Left renal pelvis (tissue), 4 donors: ENCODE data around the gene ATP6V0E1. TPM values are rescaled to one million over a fixed set of nuclear protein-coding genes. Genes with fewer than 3 reads are reported as not detected.
"Not testable (repeated sequence)": the region's sequence is repeated elsewhere in the genome, so short reads cannot be mapped to it uniquely, and the experiment has no call there.

Experiments
- DNase-seq, 4 donors: peaks; one replicate each; pipeline ENCODE4 v3.0.0-alpha.2; 2013; ENCODE audit warnings: low read depth in 4 of 4, low spot score in 3 of 4
- polyA plus RNA-seq, 4 donors: library from polyadenylated mRNA; unstranded; fragments of 120-200 nt; gene quantifications; one replicate each; pipeline ENCODE4 v1.2.1, GENCODE V29; 2013; ENCODE audit not compliant: insufficient read length in 4 of 4

Gene ATP6V0E1
- polyA plus RNA-seq, 4 donors: 162 to 251 (median 214) TPM

GRCh38 chr5:173001229-173001841 lies 17.8 kb downstream of the ATP6V0E1 start:
- DNase-seq: no peak

DNA sequence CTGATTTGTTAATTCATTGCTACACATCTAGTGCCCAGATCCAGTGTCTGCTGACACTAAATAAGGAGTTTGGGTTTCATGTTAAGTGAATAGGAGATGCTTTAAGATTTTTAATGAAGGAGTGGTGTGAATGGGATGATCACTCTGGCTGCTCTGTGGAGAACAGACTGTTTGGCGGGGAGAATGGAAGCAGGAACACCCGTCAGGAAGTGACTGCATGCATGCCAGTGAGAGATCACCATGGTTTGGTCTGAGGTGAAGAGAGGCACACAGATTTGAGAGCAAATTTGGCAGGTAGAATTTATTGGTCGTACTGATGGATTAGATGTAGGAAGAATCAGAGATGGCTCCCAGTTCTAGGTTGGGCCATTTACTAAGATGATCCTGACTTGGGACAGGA lies 19.8 kb downstream of the ATP6V0E1 start:
- no peak for DNase-seq

DNA sequence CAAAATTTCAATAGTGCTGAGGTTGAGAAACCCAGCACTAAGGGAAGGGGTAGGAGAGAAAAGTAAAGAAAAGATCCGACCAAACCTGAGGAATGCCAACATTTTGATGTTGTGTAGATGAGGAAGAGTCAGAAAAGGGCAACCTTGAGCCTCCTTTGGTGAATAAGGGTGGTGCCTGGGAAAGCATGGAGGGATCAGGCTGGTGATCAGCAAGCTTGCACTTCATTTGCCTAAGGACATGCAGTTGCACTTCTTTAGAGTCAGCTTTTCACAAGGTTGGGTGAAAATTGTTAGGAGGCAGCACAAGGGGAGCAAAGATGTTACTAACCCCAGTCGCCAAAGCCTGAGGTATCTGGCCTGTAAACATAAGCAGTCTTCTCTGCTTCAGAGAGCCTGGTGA lies 20.4 kb downstream of the ATP6V0E1 start:
- no peak for DNase-seq

- no peak for DNase-seq
Measured at GRCh38 chr5:173004447-173004846, 20.9 kb downstream of the ATP6V0E1 start.

DNA sequence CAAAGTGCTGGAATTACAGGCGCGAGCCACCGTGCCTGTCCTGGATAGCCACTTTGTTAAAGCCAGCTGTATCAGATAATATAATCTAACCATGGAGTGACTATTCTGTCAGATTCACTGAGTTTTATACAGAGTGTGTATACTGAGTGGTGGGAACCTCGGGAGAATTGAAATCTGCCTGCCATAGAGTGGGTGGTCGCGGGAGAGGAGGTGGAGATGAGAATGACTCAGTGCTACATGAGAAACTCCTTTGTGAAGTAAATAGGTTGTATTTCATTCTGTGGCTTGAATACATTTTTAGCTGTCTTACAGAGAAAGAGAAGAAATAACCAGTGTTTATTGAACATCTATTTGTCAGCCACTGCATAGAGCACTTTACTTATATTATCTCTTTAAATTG lies 26.4 kb downstream of the ATP6V0E1 start:
- DNase-seq: no peak

- DNase-seq: peak in 1 of 4 donors; percentile 24
Measured at GRCh38 chr5:173010547-173011464, 27.2 kb downstream of the ATP6V0E1 start.

DNA sequence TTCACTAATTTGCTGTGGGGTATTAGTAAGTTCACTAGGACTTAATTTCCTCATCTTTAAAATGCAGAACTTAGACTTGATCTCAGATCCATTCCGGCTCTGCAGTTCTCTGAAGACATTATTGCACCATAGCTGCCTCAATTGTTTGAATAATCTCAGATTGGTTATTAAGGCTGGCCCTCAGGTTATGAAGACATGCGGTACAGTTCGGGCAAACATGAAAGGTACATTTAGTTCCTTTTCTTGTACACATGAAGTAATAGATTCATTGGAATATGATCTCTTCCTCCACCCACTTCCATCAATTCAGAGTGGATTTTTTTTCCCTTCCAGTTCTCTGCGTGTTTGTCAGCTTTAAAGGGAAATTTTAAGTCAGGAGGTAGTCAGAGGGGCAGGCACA lies 28.0 kb downstream of the ATP6V0E1 start:
- DNase-seq: no peak

- no peak for DNase-seq
Measured at GRCh38 chr5:173012882-173013281, 29.3 kb downstream of the ATP6V0E1 start.

DNA sequence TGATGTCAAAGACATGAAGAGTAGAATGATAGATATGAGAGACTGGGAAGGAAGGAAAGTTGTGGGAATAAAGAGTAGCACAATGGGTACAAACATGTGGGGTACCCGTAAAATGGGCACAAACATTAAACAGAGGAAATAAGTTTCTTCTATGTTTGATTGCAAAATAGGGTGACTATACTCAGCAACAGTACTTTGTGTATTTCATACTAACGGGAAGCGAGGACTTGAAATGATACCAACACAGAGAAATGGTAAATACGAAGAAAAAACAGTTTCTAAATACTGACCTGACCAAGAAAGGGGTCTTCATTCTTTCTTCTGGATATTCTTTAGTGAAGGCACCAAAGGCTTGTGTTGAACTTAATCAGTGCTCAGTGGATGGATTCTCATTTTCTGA lies 31.1 kb downstream of the ATP6V0E1 start:
- no peak for DNase-seq

DNA sequence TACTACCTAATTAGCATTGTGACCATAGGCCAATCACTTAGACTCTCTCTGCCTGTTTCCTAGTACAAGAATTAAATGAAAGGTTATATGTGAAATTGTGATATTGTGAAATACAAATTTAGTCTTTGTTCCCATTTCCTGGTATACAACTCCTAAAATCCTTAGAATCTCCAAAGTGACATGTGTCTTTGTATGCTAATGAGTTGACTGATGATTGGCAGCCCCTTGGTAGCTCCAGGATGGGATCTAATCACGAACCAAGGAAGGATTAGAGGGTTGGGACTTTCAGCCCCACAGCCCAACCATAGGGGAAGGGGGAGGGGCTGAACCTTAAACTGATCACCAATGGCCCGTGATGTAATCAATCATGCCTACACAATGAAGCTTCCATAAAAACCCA lies 31.6 kb downstream of the ATP6V0E1 start:
- no peak for DNase-seq

DNA sequence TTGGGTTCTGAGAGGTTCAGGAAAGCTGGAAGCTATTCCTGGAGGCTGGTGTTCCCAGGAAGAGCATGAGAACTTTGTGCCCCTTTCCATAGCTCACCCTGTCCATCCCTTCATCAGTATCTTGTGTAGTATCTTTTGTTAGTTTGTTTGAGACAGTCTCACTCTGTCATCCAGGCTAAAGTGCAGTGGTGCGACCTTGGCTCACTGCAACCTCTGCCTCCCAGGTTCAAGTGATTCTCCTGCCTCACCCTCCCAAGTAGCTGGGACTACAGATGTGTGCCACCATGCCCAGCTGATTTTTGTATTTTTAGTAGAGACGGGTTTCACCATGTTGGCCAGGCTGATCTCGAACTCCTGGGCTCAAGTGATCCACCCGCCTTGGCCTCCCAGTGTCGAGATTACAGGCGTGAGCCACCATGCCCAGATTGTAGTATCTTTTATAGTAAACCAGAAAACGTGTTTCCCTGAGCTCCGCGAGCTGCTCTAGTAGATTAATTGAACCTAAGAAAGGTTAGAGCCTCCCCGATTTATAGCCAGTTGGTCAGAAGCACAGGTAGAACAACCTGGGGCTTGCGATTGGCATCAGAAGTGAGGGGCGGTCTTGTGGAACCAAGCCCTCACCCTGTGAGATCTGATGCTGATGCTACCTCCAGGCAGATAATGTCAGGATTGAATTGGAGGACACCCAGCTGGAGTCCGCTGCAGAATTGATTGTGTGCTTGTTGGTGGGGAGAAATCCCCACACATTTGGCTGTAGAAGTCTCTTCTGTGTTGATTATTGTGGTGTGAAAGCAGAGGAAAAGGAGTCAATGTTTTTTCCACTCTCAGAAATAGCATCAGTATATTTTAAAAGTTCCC lies 32.3 kb downstream of the ATP6V0E1 start:
- no peak for DNase-seq

DNA sequence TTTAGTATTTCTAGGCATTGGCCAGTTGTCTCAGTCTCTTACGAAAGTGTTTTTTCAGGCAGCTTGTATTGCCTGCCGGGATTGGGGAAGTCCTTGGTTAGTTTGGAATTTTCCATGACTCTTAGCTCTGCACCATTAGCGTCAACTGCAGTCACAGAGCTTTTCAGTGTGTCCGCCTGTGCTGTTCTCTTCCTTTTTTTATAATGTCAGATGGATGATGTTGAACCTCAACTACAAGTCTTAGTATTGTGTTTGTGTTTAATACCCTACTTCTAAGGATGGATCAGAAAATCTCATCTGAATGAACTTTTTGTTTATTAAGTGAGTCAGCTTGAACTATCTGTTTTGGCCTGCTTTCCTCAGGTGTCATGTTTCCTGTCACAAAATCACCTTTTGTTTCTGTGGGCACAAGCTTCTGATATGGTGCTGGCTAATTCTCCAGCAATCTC lies 33.1 kb downstream of the ATP6V0E1 start:
- DNase-seq: no peak

GRCh38 chr5:173017087-173017486 lies 33.5 kb downstream of the ATP6V0E1 start:
- not testable (repeated sequence) for DNase-seq

- no peak for DNase-seq
Measured at GRCh38 chr5:173018358-173018757, 34.8 kb downstream of the ATP6V0E1 start.

- DNase-seq: no peak
Measured at GRCh38 chr5:173020154-173020581, 36.6 kb downstream of the ATP6V0E1 start.

GRCh38 chr5:173020643-173021042 lies 37.1 kb downstream of the ATP6V0E1 start:
- no peak for DNase-seq

- DNase-seq: no peak
Measured at GRCh38 chr5:173025651-173026050, 42.1 kb downstream of the ATP6V0E1 start.

DNA sequence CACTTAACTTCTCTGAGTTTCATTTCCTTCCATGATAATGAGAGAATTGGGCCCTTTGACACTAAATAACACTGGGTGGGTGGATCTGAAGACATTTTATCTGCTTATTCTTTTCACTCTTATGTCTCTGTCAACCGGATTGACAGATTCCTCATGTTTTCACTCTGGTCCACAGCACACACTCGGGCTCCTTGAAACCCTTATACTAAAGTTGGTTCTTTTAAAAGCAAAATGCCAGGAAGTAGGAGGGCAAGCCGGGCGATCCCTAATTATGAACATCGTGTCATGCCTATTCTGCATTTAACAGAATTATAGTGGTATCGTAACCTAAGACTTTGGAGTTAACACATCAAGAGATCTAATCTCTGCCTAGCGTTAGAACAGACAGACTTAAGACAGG lies 44.3 kb downstream of the ATP6V0E1 start:
- DNase-seq: no peak

DNA sequence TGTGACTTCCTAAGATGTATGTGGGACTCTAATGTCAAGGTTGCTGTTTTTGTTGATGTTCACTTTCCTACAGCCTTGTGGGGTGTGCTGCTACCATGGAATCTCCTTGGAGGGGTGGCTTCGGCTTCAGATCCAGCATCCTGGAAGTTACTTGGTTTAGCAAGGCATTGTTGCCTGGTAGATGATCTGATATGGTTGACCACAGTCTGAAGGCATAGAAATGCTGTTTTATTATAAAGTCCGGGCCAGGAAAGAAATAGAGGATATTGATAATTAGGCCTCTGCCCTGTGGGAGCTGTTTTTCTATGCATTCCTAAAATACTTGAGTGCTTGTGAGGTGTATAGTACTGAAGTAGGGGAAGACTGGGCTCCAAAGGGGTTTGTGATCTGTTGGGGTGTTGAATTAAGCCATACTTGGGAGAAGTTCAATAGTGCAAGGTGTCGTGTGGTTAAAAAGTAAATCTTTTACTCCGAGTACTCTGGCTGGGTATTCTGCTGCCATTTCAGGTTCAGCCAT lies 45.3 kb downstream of the ATP6V0E1 start:
- no peak for DNase-seq

GRCh38 chr5:173029499-173029921 lies 45.9 kb downstream of the ATP6V0E1 start:
- DNase-seq: no peak

- not testable (repeated sequence) for DNase-seq
Measured at GRCh38 chr5:173032096-173032495, 48.5 kb downstream of the ATP6V0E1 start.
